Parathyroid adenoma (tissue), 2 donors: Measurements from ENCODE around the gene PTGDS.

Experiments
- H2AFZ ChIP-seq: fragments of 300-600 bp; sonication (generic); one replicate; pipeline ENCODE4 v1.7.0; 2017; ENCODE audit warnings: antibody characterized with exemption, mild to moderate bottlenecking
- H3K27ac ChIP-seq: fragments of 300-600 bp; sonication (generic); one replicate; pipeline ENCODE4 v1.7.0; 2017
- H3K27me3 ChIP-seq: fragments of 300-600 bp; sonication (generic); one replicate; pipeline ENCODE4 v1.7.0; 2017; ENCODE audit warnings: low read length; ENCODE audit not compliant: control insufficient read depth, insufficient read depth
- H3K36me3 ChIP-seq: fragments of 300-600 bp; sonication (generic); one replicate; pipeline ENCODE4 v1.7.0; 2017; ENCODE audit warnings: low read length; ENCODE audit not compliant: control insufficient read depth, insufficient read depth
- H3K4me1 ChIP-seq: fragments of 300-600 bp; sonication (generic); one replicate; pipeline ENCODE4 v1.7.0; 2017; ENCODE audit warnings: control low read depth
- H3K4me2 ChIP-seq: fragments of 300-600 bp; sonication (generic); one replicate; pipeline ENCODE4 v1.7.0; 2017; ENCODE audit warnings: low read length
- H3K4me3 ChIP-seq: fragments of 300-600 bp; sonication (generic); one replicate; pipeline ENCODE4 v1.7.0; 2017; ENCODE audit warnings: low read depth, low read length
- H3K79me2 ChIP-seq: fragments of 300-600 bp; sonication (generic); one replicate; pipeline ENCODE4 v1.7.0; 2017; ENCODE audit warnings: control low read depth
- H3K9ac ChIP-seq: fragments of 300-600 bp; sonication (generic); one replicate; pipeline ENCODE4 v1.7.0; 2017; ENCODE audit warnings: mild to moderate bottlenecking
- H3K9me3 ChIP-seq: fragments of 300-600 bp; sonication (generic); one replicate; pipeline ENCODE4 v1.7.0; 2017; ENCODE audit warnings: low read length; ENCODE audit not compliant: control insufficient read depth
- CTCF ChIP-seq: fragments of 300-600 bp; sonication (generic); IDR thresholded peaks from one replicate; pipeline ENCODE4 v1.7.0; 2017; ENCODE audit warnings: antibody characterized with exemption, mild to moderate bottlenecking
- donor health status: primary hyperparathyroidism.

The PTGDS gene

DNA sequence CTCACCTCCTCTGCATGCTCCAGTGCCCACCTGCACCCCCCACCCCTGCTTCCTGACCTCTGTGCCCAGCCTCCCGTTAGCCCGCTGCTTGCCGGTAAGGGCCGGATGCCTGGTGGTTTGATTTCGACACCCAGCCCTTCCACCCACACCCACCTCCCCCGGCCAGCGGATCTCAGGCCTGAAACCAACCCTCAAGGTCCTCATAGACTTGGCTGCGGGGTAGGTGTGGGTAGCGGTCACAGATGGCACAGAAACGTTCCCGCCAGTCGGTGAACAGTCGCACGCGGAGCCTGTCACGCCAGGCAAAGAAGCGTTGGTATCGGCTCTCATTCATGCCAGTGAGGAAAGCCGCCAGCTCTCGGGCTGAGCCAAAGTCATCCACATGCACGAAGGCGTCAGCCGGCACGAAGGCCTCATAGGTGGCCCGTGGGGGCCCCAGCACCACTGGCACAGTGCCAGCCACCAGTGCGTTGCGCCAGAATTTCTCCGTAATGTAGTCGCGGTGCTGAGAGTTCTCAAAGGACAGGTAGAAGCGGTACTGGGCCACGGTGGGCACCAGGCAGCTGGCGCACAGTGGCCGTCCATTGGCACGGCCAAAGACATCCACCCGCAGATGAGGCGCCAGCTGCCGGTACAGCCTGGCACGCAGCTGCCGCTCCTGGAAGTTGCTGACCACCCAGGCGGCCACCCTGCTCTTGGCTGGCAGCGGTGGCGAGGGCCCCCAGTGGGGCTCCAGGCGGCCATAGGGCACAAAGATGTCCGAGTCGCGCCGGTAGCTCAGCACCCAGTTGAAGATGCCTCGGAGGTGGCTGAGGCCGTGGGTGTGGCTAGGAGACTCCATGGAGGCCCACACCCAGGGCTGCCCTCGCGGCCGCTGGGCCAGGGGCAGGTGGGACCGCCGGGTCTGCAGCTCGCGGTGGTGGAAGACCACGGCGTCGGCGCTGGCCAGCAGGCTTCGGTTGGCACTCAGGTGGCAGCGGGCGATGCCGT lies 53.5 kb downstream of the PTGDS start:
- no peak overlapping the region for H3K9ac ChIP-seq
- H3K27me3 ChIP-seq, result no peaks in the 10 kb centered on the region
- H3K4me1 ChIP-seq, result peaks cover 12% of the 10 kb centered on the region
- H3K27ac ChIP-seq, result no peak overlapping the region
- peaks cover 3% of the 10 kb centered on the region for H3K79me2 ChIP-seq
- H2AFZ ChIP-seq, result no peak overlapping the region
- no peak overlapping the region for H3K4me2 ChIP-seq
- TF ChIP-seq CTCF, result no peak
- H3K9me3 ChIP-seq, result no peaks in the 10 kb centered on the region
- no peak overlapping the region for H3K4me3 ChIP-seq
- H3K36me3 ChIP-seq, result no peaks in the 10 kb centered on the region
